SU-DHL-6 (cell line): ENCODE data around the gene CHGA.

Experiments used
- H2AFZ ChIP-seq: fragments of 200-600 bp; sonication (generic); 2 replicates; pipeline ENCODE4 v1.6.1; 2014; ENCODE audit warnings: low read depth, mild to moderate bottlenecking, moderate library complexity, mixed read lengths, antibody characterized with exemption, low read length; ENCODE audit not compliant: severe bottlenecking
- H3F3A ChIP-seq: fragments of 200-600 bp; shearing (Covaris generic); 2 replicates; pipeline ENCODE4 v1.6.0; 2016; ENCODE audit warnings: antibody characterized with exemption, mild to moderate bottlenecking; ENCODE audit not compliant: insufficient read depth
- H3K27ac ChIP-seq: fragments of 200-600 bp; sonication (generic); 2 replicates; pipeline ENCODE4 v1.5.1; 2016; ENCODE audit warnings: low read depth, mild to moderate bottlenecking, low read length, moderate library complexity, mixed read lengths
- H3K27me3 ChIP-seq: fragments of 200-600 bp; sonication (generic), shearing (Covaris generic); 2 replicates; pipeline ENCODE4 v1.6.0; 2014; ENCODE audit warnings: mild to moderate bottlenecking, low read length
- H3K36me3 ChIP-seq: fragments of 200-600 bp; sonication (generic); 2 replicates; pipeline ENCODE4 v1.6.1; 2014; ENCODE audit warnings: mild to moderate bottlenecking, low read length, mixed read lengths
- H3K4me2 ChIP-seq: fragments of 300-600, 200-600 bp; shearing (Covaris generic), sonication (generic); 2 replicates; pipeline ENCODE4 v1.6.0; 2014; ENCODE audit warnings: low read length, low read depth, mild to moderate bottlenecking; ENCODE audit not compliant: poor library complexity, severe bottlenecking
- H3K4me3 ChIP-seq: fragments of 200-600 bp; sonication (generic); 2 replicates; pipeline ENCODE4 v1.5.1; 2014; ENCODE audit warnings: antibody characterized with exemption, low read length, mild to moderate bottlenecking, mixed read lengths; ENCODE audit not compliant: insufficient read depth, poor library complexity, severe bottlenecking
- H3K79me2 ChIP-seq: fragments of 200-600 bp; sonication (generic); 2 replicates; pipeline ENCODE4 v1.6.1; 2014; ENCODE audit warnings: mild to moderate bottlenecking, low read length, moderate library complexity; ENCODE audit not compliant: insufficient read depth
- H3K9ac ChIP-seq: fragments of 200-600 bp; sonication (generic); 2 replicates; pipeline ENCODE4 v1.7.0; 2014; ENCODE audit warnings: mild to moderate bottlenecking, low read length
- H3K9me2 ChIP-seq: fragments of 200-600 bp; sonication (generic); replicated peaks from 2 replicates; pipeline ENCODE4 v1.6.1; 2014; ENCODE audit warnings: low read length; ENCODE audit not compliant: insufficient read depth
- H3K9me3 ChIP-seq: fragments of 200-600 bp; sonication (generic); 2 replicates; pipeline ENCODE4 v1.6.1; 2014; ENCODE audit warnings: low read length, mixed read lengths; ENCODE audit not compliant: insufficient read depth
- H4K20me1 ChIP-seq: fragments of 200-600 bp; sonication (generic); 2 replicates; pipeline ENCODE4 v1.6.1; 2014; ENCODE audit warnings: low read depth, mild to moderate bottlenecking, antibody characterized with exemption, low read length, moderate library complexity, mixed read lengths
- EZH2phosphoT487 ChIP-seq: fragments of 200-600 bp; sonication (generic), shearing (Covaris generic); conservative IDR thresholded peaks from 2 replicates; pipeline ENCODE4 v1.6.1; 2018; ENCODE audit warnings: mild to moderate bottlenecking, antibody characterized with exemption, low read length, moderate library complexity, mixed read lengths
- TF ChIP-seq, protein P1 (sequence below): fragments of 200-600 bp; sonication (generic); IDR thresholded peaks from one replicate; pipeline ENCODE4 v1.5.1; 2017; ENCODE audit warnings: antibody characterized with exemption, mild to moderate bottlenecking, low read length, moderate library complexity; ENCODE audit not compliant: insufficient read depth, poor library complexity, severe bottlenecking

The CHGA gene

GRCh38 chr14:92971601-92972180 is 48.7 kb downstream of the CHGA start:
- H3K9me3 ChIP-seq = peaks cover 6% of the 10 kb centered on the region; the same call in 1 of the 2 replicates
- H3K27me3 ChIP-seq = no peaks in the 10 kb centered on the region
- H3K36me3 ChIP-seq = no peaks in the 10 kb centered on the region
- no peaks in the 10 kb centered on the region for H3K9me2 ChIP-seq
- H4K20me1 ChIP-seq = no peaks in the 10 kb centered on the region
- no peak for TF ChIP-seq EZH2phosphoT487
- TF ChIP-seq, protein P1, sequence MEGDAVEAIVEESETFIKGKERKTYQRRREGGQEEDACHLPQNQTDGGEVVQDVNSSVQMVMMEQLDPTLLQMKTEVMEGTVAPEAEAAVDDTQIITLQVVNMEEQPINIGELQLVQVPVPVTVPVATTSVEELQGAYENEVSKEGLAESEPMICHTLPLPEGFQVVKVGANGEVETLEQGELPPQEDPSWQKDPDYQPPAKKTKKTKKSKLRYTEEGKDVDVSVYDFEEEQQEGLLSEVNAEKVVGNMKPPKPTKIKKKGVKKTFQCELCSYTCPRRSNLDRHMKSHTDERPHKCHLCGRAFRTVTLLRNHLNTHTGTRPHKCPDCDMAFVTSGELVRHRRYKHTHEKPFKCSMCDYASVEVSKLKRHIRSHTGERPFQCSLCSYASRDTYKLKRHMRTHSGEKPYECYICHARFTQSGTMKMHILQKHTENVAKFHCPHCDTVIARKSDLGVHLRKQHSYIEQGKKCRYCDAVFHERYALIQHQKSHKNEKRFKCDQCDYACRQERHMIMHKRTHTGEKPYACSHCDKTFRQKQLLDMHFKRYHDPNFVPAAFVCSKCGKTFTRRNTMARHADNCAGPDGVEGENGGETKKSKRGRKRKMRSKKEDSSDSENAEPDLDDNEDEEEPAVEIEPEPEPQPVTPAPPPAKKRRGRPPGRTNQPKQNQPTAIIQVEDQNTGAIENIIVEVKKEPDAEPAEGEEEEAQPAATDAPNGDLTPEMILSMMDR = no peak
- H2AFZ ChIP-seq = no peak overlapping the region
- no peak overlapping the region for H3K27ac ChIP-seq
- H3K4me2 ChIP-seq = no peak overlapping the region
- H3F3A ChIP-seq = no peaks in the 10 kb centered on the region
- H3K9ac ChIP-seq = no peak overlapping the region
- no peak overlapping the region for H3K4me3 ChIP-seq
- no peaks in the 10 kb centered on the region for H3K79me2 ChIP-seq

DNA sequence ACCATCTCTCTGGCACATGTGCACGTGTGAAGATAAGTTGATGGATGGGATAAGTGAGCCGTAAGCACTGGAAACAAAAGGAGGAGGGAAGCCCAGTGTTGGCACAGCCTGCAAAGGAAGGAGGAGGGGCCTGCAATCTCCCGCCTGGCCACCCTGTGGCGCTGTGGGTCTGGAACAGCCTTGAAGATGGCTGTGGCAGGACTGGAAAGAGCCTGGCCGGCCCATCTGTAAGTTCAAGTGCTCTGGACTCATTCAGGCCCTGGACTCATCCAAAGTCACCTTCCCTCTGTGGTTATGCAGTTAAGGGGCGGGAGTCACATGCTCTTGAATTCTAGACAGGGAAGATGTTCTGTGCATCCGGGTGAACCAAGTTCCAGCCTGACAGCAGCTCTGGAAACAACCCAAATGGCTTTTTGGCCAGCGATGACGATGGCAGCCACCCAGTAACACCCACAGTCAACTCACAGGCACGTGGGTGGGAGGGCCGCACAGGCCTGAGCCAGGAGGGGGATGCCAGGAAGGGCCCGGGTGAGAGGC is 50.4 kb downstream of the CHGA start:
- no peak overlapping the region for H3K27ac ChIP-seq
- no peaks in the 10 kb centered on the region for H3K27me3 ChIP-seq
- no peaks in the 10 kb centered on the region for H3F3A ChIP-seq
- H3K9me3 ChIP-seq = peaks cover 19% of the 10 kb centered on the region; the same call in 1 of the 2 replicates
- no peak overlapping the region for H2AFZ ChIP-seq
- no peaks in the 10 kb centered on the region for H3K36me3 ChIP-seq
- TF ChIP-seq EZH2phosphoT487 = no peak
- TF ChIP-seq, protein P1 = peak; percentile 22
- no peaks in the 10 kb centered on the region for H3K9me2 ChIP-seq
- no peaks in the 10 kb centered on the region for H3K79me2 ChIP-seq
- no peaks in the 10 kb centered on the region for H4K20me1 ChIP-seq
- no peak overlapping the region for H3K4me3 ChIP-seq
- H3K4me2 ChIP-seq = no peak overlapping the region
- no peak overlapping the region for H3K9ac ChIP-seq

- Histone ChIP-seq H3K9me3 (peaks cover 25% of the 10 kb centered on the region), H3K9me2 (no peaks in the 10 kb centered on the region), H2AFZ (no peak overlapping the region), H3K4me2 (no peak overlapping the region), H3K79me2 (no peaks in the 10 kb centered on the region), H3K27me3 (no peaks in the 10 kb centered on the region), H3F3A (no peaks in the 10 kb centered on the region), H3K4me3 (no peak overlapping the region), H3K9ac (no peak overlapping the region), H3K27ac (no peak overlapping the region), H3K36me3 (no peaks in the 10 kb centered on the region), H4K20me1 (no peaks in the 10 kb centered on the region)
- TF ChIP-seq, protein P1 = no peak
- no peak for TF ChIP-seq EZH2phosphoT487
Measured at GRCh38 chr14:92973798-92974372, 50.9 kb downstream of the CHGA start.
